Colon (tissue), 2 donors: ENCODE data around the gene ZBTB32.
A peak's percentile ranks its signal among the peaks of the same experiment; 100 is the strongest.

Experiments used
- FAIRE-seq: peaks from 2 replicates; lab custom pipeline; 2012; peaks lifted over from hg19 to GRCh38; lab: Jason Lieb, UNC
- donor health status: control.
- donor health status: control.

ZBTB32 gene

DNA sequence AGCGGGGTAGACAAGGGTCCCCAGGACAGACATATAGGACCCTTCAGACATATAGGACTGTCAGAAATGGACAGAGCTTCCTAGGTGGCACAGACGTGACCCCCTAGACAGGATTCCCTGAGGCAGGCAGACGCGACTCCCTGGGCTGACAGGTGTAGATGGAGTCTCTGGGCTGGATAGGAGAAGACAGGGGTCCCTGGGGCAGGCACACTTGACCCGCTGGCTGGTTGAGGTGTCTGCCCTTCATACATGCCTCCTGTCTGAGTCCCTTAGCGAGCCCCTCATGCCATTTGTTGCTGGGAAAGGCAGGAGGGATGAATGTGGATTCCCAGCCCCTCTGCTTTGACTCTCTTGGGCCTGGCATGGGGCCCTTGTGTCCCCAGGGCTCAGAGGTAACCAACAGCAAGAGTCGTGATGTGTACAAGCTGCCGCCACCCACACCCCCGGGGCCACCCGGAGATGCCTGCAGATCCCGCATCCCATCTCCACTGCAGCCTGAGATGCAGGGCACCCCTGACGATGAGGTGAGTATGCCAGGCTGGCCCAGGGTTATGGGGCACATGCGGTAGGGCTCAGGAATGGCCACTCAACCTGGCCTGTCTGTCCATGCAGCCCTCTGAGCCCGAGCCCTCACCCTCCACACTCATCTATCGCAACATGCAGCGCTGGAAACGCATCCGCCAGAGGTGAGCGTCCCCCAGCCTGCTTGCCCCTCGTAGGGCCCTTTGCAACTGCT is 49.4 kb downstream of the ZBTB32 start:
- no peak for FAIRE-seq

DNA sequence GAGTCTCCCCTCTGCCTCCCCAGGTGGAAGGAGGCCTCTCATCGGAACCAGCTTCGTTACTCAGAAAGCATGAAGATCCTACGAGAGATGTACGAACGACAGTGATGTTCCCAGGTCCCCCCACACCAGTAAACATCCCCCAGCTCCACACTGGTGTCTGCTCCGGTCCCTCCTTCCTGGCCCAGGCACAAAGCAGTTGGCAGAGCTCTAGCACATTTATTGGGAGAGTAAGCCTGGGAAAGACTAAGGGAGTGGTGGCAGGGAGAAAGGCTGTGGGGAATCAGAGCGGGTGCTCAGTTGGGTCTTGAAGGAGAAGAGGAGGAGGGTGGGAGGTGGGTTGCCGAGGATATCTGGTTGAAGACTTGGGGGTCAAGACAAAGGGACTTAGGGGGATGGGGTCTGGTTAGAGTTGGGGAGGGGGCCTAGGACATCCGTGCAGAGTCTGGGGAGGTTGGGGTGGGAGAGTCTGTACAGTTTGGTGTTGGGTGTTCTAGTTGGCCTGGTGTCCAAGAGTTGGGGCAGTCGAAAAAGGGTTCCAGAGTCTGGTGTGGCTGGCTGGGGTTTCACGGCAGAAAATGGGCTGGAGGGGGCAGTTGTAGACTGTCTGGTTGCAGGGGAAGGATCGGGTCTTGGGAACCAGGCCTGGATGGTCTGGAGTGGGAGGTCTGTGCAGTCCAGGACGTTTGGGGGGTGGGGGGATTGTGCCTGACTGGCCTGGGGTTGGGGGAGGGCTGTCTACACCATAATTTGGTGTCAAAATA is 50.2 kb downstream of the ZBTB32 start:
- FAIRE-seq: no peak

DNA sequence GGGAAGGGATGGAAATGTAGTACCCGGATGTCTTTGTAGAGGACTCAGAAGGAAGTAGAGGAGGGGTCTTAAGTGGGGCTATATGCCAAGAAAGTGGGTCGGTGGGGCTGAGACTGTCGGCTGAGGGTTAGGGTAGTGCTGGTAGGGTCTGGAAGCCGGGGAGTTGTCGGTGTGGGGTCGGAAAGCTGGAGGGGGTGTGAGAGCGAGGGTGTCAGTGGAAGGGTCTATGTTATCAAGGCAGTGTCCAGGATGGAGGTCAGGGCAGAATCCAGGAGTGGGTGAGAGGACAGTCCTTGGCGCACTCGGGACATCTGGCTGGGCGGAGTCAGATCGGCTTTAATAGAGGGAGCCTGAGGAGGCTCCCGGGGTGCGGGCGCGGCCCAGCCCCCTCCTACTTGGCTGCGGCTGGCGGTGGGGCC is 50.8 kb downstream of the ZBTB32 start:
- FAIRE-seq: no peak

DNA sequence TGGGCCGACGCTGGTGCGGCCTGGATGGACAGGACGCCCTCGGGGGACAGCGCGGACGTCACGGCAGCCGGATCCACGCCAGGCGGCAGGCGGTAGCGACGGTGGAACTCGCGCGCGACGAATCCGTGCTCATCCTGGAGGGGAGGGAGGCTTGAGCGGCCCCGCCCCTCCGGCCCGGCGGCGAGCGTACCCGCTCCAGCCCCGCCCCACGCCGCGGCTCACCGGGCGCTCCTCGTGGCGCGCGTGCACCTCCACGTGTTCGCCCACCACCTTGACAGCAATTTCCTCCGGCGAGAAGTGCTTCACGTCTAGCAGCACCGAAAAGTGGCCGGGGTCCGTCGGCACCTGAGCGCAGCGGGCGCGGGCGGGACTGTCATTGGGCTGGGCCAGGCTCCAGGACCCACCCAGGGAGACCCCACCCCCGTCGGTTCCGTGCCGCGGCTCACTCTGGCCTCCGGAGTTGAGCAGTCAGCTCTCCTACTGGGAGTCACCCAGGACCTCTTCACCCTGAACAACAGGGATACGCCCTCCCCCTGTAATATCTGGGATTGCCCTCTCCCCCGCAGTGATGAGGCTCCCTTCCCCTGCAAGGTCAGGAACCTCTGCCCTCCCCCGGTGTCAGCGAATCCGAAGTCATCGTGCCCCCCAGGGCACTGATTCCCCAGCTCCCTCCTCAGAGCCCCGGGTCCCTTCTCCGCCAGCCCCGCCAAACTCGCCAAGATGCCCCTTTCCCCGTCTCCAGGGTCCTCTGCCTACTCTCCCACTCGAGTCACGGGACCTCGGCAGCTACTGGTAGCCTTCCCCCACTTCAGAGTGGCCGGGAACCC is 51.4 kb downstream of the ZBTB32 start:
- no peak for FAIRE-seq

DNA sequence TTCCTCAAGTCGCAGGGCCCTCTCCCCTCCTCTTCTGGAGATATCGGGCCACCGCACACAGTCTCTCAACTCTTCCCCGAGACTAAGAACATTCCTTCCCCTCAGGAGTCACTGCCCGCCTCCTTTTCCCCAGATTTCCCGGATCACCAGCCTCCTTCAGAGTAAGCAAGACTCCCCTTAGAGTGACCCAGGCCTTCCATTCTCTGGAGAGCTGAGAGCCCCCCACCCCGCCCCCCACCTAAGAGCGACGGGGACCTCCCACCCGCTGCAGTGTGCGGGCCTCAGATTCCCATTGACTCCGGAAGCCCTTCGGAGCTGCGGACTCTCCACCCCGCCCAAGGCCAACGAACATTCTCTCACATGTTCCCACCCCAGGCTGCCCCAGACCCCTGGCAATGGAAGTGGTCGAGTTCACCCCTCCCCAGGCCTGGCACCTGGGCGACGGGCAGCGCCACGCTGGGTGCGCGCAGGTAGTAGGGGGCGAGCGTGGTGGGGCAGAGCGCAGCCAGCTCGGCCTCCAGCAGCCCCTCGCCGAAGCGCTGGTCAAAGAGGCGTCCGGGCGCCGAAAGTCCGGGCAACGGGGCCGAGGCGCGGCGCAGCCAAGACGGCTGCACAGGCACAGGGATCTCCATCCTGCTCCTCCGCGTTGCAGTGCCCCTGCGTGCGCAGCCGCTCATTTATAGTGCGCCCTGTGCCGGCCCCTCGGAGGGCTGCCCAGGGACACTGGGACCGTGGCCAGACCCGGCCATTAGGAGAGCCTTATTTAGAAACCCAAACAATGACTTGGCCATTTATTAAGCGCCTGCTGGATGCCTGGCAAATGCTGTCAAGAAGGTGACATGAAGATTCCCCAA is 52.2 kb downstream of the ZBTB32 start, which contains the start of gene HSPB6:
HSPB6 (minus strand) TSS at position 653 of the 854 bp plus-strand sequence; CDS start at position 632, 21 bp downstream.
- FAIRE-seq: no peak

DNA sequence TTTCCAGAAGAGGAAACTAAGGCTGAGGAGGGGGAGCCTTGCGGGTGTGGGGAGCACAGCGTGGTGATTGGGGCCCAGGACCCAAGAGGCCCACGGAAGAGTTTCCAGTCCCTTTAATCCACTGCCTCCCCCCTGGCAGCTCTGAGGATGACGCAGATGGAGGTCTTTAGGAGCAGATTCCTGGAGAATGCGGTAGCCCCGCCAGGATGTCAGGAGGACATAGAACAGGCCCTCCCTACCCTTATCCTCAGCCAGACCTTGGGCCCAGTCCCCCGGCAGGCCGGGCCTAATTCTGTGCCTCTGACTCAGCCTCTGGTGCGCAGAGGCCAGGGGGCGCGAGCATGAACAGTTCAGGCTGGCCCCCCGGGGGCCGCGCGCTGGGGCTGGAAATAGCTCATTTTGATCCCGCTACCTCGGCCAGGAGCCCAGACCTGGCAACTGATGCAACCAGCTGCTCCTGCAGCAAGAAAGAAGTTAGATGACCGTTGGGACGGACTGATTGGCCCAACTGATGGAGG is 52.9 kb downstream of the ZBTB32 start:
- no peak for FAIRE-seq

DNA sequence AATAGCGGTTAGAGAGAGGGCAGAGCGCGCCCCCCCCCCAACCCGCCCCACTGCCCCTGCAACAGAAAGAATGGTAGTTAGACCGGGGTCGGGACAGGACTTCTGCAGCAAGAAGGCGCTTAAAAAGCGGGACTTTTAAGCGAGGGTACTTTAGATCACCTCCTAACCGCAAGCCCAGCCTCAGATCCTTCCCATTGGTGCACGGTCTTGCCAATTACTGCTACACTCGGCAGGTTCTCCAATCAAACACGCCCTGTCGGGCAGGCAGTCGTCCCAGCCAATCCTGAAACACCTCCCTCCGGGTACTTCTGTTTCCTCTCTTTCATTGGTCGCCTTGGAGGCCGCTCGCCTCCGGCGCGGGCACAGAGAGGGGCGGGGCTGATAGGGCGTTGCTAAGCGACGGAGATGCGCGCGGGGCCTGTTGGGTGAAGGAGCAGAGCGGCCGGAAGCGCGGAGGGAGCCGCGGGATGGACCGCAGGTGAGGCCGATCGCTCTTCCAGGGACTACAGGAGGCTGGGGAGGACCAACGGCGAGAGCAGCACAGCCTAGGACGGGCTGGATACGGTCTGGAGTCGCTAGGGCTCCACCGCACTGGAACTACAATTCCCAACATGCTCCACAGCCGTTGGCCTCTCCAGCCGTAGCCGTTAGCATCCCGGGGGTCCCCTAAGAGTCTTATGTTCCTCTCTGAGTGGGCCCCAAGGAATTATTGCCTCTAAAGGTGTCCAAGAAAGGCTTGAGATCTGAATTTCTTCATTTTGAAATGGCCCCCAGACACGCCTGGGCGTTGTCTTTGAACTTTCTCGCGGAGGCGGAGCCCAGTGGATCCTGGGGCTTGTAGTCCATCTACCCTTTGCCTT is 53.6 kb downstream of the ZBTB32 start, which contains the start of gene PROSER3:
PROSER3 (plus strand) TSS at position 428 of the 860 bp plus-strand sequence; CDS start at position 468, 40 bp downstream.
- FAIRE-seq: peak; percentile 76

DNA sequence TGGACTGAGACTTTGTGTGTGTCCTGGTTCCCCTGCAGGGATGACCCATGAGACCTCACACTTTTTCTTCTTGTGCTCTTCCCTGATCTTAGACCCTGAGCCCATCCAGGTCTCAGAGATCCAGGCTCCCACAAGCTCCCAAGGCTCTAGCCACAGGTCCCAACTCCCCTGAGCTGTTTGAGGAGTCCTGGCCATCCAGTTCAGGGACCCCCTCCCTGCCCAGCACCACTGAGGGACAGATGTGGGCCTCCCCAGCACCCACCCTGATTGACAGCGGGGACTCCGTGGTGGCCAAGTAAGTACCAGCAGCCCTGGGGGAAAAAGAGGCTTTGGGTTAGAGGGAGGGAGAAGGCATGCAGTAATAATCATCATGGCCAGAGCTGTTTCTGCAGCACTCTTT is 55.3 kb downstream of the ZBTB32 start:
- no peak for FAIRE-seq

DNA sequence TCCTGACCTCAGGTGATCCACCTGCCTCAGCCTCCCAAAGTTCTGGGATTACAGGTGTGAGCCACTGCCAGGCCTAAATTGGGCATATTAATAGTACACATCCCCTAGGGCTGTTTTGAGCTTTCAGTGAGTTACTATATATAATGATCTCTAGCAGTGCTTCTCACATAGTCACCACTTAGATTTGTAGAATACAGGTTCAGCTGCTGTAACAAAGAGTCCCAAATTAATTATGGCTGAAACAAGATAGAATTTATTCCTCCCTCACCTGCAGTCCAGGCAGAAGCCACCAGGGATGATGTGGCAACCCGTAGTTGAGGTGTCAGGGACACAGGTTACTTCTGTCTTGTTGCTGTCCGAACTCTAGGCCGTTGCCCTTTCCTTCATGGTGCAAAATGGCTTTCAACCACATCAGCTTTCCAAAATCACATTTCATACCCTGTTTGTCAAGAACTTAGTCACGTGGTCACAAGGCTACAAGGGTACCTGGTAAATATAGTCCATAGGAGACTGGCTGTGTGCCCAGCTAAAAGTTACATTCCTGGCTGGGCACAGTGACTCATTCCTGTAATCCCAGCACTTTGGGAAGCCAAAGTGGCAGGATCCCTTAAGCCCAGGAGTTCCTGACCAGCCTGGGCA is 56.5 kb downstream of the ZBTB32 start:
- no peak for FAIRE-seq

DNA sequence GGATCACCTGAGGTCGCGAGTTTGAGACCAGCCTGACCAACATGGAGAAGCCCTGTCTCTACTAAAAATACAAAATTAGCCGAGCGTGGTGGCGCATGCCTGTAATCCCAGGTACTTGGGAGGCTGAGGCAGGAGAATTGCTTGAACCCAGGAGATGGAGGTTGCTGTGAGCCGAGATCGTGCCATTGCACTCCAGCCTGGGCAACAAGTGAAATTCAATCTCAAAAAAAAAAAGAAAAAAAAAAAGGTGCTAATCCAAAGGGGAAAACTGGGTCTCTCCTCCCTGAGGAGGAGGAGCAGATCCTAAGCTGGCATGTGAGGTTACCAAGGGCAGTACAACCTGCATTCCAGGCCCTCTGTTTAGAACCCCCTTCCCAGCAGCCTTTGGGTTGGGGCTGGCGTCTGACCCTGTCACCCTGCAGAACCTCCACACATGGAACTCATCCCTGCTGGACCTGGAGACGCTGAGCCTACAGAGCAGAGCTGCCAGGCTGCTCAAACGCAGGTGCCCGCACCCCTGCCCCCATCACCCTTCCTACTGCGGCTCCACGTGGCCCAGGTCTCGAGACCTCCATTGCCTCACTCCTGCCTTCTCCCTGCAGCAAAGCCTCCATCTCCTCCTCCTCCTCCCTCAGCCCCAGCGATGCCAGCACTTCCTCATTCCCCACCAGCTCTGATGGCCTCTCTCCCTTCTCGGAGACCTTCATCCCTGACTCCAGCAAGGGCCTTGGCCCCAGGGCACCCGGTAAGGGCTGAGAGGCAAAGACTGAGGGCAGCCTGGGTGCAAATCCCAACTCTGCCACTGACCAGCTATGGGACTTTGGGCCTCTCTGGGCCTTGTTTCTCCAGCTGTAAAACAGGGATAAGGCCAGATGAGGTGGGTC is 60.3 kb downstream of the ZBTB32 start:
- FAIRE-seq: no peak
